GM12873 (cell line): ENCODE measurements around the gene HYAL3.

Source experiments
- TF ChIP-seq, protein P1 (sequence below): IDR thresholded peaks from 2 replicates; pipeline ENCODE4 v1.5.1; 2012; ENCODE audit warnings: low read depth, mild to moderate bottlenecking, moderate library complexity, low read length, control low read depth; ENCODE audit not compliant: insufficient read depth; ENCODE audit errors: missing control alignments

HYAL3 gene

DNA sequence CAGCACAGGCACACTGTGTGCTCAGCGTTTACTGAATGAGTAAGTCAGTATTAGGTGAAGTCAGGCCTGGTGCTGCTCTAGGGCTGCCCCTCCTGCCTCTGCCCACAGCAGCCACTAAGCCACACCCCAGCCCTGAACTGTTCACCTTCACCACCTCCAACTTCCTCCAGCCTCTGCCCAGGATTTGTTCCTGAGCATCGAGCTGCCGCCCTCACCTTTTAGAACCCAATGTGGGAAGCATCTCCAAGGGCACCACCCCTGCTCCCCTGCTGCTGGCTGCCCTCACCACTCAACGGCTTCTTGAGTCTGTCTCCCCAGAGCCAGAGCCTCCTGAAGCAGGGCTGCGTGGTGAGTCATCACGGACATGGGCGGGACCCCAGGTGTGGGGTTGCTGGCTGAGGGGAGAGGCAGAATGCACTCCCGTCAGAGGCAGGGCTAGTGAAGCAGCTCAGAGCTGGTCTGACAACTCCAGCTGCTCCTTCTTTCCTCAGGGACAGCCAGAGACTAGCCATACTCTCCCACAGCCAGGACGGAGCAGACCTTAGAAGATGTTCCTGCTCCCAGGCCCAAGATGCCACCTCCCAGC, 17.5 kb upstream of the HYAL3 start:
- TF ChIP-seq, protein P1, sequence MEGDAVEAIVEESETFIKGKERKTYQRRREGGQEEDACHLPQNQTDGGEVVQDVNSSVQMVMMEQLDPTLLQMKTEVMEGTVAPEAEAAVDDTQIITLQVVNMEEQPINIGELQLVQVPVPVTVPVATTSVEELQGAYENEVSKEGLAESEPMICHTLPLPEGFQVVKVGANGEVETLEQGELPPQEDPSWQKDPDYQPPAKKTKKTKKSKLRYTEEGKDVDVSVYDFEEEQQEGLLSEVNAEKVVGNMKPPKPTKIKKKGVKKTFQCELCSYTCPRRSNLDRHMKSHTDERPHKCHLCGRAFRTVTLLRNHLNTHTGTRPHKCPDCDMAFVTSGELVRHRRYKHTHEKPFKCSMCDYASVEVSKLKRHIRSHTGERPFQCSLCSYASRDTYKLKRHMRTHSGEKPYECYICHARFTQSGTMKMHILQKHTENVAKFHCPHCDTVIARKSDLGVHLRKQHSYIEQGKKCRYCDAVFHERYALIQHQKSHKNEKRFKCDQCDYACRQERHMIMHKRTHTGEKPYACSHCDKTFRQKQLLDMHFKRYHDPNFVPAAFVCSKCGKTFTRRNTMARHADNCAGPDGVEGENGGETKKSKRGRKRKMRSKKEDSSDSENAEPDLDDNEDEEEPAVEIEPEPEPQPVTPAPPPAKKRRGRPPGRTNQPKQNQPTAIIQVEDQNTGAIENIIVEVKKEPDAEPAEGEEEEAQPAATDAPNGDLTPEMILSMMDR: no peak

DNA sequence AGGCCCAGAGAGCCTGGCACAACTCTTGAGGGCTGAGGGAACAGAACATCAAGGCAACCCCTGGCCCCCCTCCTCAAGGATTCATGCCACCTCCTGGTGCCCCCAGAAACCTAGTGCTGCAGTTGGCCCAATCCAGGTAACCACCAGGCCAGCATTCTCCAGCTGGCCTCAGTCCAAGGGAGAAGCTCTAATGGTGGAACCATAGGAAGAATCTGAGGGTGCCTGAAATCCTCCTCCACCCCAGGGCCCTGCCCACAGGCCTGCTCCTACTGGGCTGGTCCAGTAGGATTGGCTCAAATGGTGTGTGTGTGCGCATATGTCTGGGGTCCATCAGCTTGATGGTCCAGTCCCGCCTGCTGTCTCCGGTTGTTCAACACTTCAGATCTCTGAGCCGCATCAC, 15.6 kb upstream of the HYAL3 start:
- TF ChIP-seq, protein P1: no peak

DNA sequence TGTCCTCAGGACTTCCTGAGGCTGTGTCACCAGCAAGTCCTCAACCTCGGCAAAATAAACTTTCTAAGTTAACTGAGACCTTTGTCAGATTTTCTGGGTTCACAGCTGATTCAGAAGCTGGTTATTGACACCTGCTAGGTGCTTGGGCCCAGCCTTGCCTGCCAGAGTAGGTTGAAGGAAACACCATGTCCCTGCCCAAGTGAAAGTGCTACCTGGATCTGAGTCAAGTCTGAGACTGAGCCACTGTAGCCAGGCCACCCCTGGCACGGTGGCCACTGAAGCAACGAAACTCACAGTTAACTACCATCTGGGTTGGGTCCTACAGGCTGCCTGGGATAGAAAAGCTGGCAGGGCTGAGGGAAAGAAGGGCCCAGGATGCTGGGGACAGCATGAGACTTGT, 15.1 kb upstream of the HYAL3 start:
- TF ChIP-seq, protein P1: no peak

DNA sequence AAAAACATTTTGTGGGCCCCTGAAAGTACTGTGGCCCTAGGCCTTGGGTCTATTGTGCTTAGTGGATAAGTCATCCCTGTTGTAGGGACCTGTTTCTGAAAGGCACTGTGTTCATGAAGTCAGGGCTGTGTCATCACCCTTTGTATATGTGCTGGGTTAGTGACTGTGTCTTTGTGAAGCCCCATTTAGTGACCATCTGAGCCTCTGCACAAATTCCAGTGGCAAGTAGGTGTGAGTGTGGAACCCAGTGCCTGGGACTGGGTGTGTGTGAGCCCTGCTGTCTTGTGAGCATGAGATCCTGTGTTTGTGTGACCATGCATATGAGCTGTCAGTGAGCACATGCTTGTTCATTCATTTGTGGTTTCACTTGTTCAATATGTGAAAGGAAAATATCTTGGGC, 5.4 kb upstream of the HYAL3 start:
- TF ChIP-seq, protein P1: no peak

DNA sequence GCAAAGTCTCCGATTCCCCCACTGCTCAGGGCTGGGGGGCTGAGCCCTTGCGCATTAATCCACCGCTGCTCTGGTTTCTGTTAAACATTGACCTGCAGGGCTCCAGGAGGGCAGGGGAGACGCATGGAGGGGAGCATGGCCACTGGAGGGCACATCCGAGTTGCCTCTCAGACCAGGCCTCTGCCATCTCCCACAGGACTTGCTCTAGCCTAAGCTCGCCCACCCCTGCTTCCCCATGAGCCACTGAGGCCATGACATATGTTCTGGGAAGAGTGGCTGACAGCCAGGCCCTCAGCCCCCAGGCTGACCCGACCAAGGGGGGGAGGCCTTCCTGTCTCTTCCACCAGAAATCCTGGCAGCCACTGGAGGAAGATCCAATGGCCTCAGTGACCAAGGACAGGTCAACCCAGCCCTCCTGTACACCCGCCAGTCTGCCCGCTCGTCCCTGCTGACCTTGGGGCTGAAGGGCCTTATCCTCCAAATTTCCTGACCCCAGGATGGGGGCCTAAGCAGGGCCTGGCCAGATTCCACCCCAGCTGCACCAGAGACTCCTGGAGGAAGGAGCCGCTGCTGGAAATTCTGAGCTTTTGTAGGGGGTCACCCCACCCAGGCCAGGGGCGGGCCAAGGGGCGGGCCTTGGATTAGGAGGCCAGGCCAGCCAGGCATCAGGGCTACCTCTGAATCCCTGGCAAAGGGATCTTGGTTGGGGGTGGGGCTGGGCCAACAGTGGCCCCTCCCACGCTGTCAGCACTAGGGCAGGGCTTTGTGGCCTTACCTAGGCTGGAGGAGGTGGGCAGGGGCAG, 4.0 kb upstream of the HYAL3 start, which contains the start of gene HYAL1:
Gene HYAL1, minus strand, starts transcription at position 562 of the 803 bp plus-strand sequence. CDS start 618 bp downstream, outside the sequence.
- TF ChIP-seq, protein P1: peak; percentile 4

DNA sequence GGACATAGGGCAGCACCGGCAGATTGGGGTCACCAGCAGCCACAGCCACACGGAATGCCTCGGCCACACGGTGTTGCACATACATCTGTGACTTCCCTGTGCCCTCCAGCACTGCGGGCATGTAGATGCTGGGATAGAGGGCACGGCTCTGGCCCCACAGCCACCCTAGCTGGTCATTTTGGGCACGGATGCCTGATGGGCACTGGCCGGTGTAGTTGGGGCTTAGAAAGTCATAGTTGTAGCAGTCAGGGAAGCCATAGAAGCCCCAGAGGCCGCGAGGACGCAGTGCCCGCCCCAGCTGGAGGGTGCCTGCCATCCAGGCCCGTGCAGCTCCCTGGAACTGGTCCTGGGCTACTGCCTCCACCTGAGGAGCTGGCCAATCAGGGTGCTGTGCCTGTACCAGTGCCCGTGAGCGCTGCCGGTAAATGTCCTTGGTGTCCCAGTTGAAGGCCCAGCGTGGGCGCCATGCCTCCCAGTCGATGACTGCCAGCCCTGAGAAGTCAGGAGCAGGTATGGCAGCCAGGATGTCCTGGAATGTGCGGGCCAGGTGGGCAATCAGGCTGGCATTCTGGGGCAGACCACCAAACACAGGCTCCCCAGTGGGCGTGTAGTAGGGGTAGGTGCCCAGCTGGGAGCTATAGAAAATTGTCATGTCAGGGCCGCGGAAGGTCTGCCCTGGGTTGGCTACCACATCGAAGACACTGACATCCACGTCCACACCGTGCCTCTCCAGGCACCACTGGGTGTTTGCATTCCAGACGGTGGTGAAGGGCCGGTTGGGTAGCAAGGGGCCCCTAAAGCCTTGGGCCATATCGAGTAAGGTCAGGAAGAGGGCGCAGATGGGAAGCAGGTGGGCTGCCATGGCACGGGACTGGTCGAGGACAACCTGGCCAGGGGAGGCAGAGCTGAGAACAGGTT, 3.1 kb upstream of the HYAL3 start:
- TF ChIP-seq, protein P1: no peak
